ENCODE results near the gene HOXC10. TPM values are rescaled to one million over a fixed set of nuclear protein-coding genes. Genes with fewer than 3 reads are reported as not detected.

Gene HOXC10
- total RNA-seq, 2 donors from 2014 or later: not detected

DNA sequence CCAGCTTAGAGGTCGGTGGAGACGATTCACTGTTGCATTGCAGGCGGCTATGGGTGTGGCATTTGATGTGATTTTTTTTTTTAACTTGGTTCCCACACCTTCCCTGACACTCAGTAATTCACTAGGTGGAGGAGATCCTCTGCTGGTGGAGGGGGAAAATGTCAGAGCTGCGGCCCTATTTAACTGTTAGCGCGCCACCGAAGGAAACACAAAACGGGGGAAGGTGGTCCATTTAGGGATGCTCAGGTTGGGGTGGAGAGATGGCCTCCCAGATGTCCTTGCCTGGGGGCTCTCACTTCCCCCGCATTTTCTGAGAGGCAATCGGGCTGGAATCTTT is 34.5 kb upstream of the HOXC10 start:
- Histone ChIP-seq H3K4me3 (ENCODE audit: low read length) (no peak overlapping the region), H3K9me3 (ENCODE audit: control insufficient read depth, low read length) (peaks cover 19% of the 10 kb centered on the region), H3K9ac (ENCODE audit: extremely low read depth, low read length, poor library complexity, severe bottlenecking) (no peak overlapping the region), H3K4me1 (ENCODE audit: control insufficient read depth, insufficient read depth, low read length) (no peaks in the 10 kb centered on the region), H3K36me3 (ENCODE audit: control insufficient read depth, insufficient read depth, low read length) (no peaks in the 10 kb centered on the region), H3K27me3 (ENCODE audit: control insufficient read depth, insufficient read depth, low read length, poor library complexity, severe bottlenecking) (peaks cover 100% of the 10 kb centered on the region), H3K27ac (ENCODE audit: low read depth, low read length) (no peak overlapping the region)
- no peak overlapping the region for H3K4me3 Mint-ChIP-seq
- H3K27me3 Mint-ChIP-seq (ENCODE audit: insufficient read depth): peaks cover 99% of the 10 kb centered on the region
- no peaks in the 10 kb centered on the region for H3K36me3 Mint-ChIP-seq (ENCODE audit: low read depth)
- H3K27ac Mint-ChIP-seq: no peak overlapping the region
- no peaks in the 10 kb centered on the region for H3K4me1 Mint-ChIP-seq
- TF ChIP-seq CTCF (conservative IDR thresholded peaks at IDR 0.05): peak; percentile 24
- peaks cover 2% of the 10 kb centered on the region for H3K9me3 Mint-ChIP-seq
- WGBS, 2 experiments (ENCODE audit: insufficient coverage in 1 of 2, insufficient read length in 1 of 2): 20 to 21% methylated on average over 2 to 10 of the region's 10 CpGs
- DNase-seq: no peak

- H3K9me3 ChIP-seq (ENCODE audit: control insufficient read depth, low read length): peaks cover 23% of the 10 kb centered on the region
- H3K27ac ChIP-seq (ENCODE audit: low read depth, low read length): no peak overlapping the region
- H3K27me3 ChIP-seq (ENCODE audit: control insufficient read depth, insufficient read depth, low read length, poor library complexity, severe bottlenecking): peaks cover 100% of the 10 kb centered on the region
- H3K36me3 ChIP-seq (ENCODE audit: control insufficient read depth, insufficient read depth, low read length): no peaks in the 10 kb centered on the region
- Mint-ChIP-seq H3K9me3 (peaks cover 2% of the 10 kb centered on the region), H3K36me3 (ENCODE audit: low read depth) (no peaks in the 10 kb centered on the region), H3K4me1 (no peaks in the 10 kb centered on the region), H3K4me3 (no peak overlapping the region), H3K27ac (no peak overlapping the region), H3K27me3 (ENCODE audit: insufficient read depth) (peaks cover 99% of the 10 kb centered on the region)
- no peak for TF ChIP-seq CTCF (conservative IDR thresholded peaks at IDR 0.05)
- H3K4me1 ChIP-seq (ENCODE audit: control insufficient read depth, insufficient read depth, low read length): no peaks in the 10 kb centered on the region
- DNase-seq: peak; percentile 62
- H3K9ac ChIP-seq (ENCODE audit: extremely low read depth, low read length, poor library complexity, severe bottlenecking): no peak overlapping the region
- no peak overlapping the region for H3K4me3 ChIP-seq (ENCODE audit: low read length)
- WGBS, 2 experiments (ENCODE audit: insufficient coverage in 1 of 2, insufficient read length in 1 of 2): 11 to 13% methylated on average over 7 to 34 of the region's 34 CpGs
Observed at GRCh38 chr12:53950789-53951576, 34.0 kb upstream of the HOXC10 start.

DNA sequence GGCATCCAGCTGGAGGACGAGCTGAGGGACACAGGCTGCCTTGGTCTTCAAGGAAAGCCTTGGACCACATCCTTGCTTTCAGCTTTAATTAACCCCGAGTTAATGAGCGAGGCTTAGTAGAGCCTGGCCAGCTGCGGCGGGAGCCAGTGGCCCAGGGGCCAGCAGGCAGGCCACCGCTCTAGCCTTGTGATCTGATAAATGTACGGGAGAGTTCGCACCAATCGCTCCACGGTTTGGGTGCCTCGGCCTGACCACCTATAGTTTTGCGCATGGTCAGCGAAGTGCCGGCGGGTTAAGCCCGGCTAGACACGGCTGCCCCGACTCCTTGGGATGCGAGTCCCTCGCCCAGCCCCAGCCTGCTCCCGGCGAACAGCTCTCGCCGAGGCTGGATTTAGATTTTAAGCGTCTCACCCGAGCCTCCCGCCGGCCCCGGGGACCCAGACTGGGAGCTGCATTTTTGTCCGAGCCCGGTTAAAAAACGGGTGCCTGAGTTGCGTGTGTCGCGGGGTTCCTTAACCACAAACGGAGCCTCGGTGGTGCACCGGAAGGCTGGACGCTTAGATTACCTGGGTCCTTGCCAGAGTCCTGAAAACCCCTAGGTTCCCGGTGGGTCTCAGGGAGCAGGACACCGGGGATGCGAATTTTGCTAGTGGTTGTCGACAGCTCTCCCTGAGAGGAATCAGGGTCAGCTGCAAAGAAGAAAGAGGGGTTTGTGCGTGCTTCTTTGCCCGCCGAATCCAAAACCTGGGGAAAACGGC is 33.2 kb upstream of the HOXC10 start:
- Mint-ChIP-seq H3K36me3 (ENCODE audit: low read depth) (no peaks in the 10 kb centered on the region), H3K27me3 (ENCODE audit: insufficient read depth) (peaks cover 99% of the 10 kb centered on the region), H3K27ac (no peak overlapping the region), H3K4me3 (no peak overlapping the region), H3K4me1 (no peaks in the 10 kb centered on the region), H3K9me3 (peaks cover 2% of the 10 kb centered on the region)
- no peak overlapping the region for H3K4me3 ChIP-seq (ENCODE audit: low read length)
- H3K9me3 ChIP-seq (ENCODE audit: control insufficient read depth, low read length): peaks cover 23% of the 10 kb centered on the region
- peaks cover 100% of the 10 kb centered on the region for H3K27me3 ChIP-seq (ENCODE audit: control insufficient read depth, insufficient read depth, low read length, poor library complexity, severe bottlenecking)
- H3K36me3 ChIP-seq (ENCODE audit: control insufficient read depth, insufficient read depth, low read length): no peaks in the 10 kb centered on the region
- no peaks in the 10 kb centered on the region for H3K4me1 ChIP-seq (ENCODE audit: control insufficient read depth, insufficient read depth, low read length)
- 6 to 14% methylated on average over 35 to 47 of the region's 47 CpGs for WGBS, 2 experiments (ENCODE audit: insufficient coverage in 1 of 2, insufficient read length in 1 of 2)
- no peak overlapping the region for H3K9ac ChIP-seq (ENCODE audit: extremely low read depth, low read length, poor library complexity, severe bottlenecking)
- H3K27ac ChIP-seq (ENCODE audit: low read depth, low read length): no peak overlapping the region
- TF ChIP-seq CTCF (conservative IDR thresholded peaks at IDR 0.05): no peak
- DNase-seq: peak; percentile 71
